Neuronal stem cell (in vitro differentiated cells): Measurements from ENCODE around the gene CCDC27.

Experiments
- DNase-seq: peaks from one replicate; pipeline ENCODE4 v3.0.0-alpha.2; 2013; ENCODE audit warnings: low spot score
- H2AFZ ChIP-seq: one replicate; pipeline ENCODE4 v1.6.1; 2013; ENCODE audit warnings: mild to moderate bottlenecking, low read length, inconsistent platforms
- H2AK5ac ChIP-seq: 2 replicates; pipeline ENCODE4 v1.6.1; 2013; ENCODE audit warnings: low read depth, mild to moderate bottlenecking, inconsistent platforms, low read length, moderate library complexity, mixed read lengths
- H2BK120ac ChIP-seq: 2 replicates; pipeline ENCODE4 v1.6.1; 2013; ENCODE audit warnings: low read depth, mild to moderate bottlenecking, inconsistent platforms, low read length, moderate library complexity, mixed read lengths
- H2BK12ac ChIP-seq: one replicate; pipeline ENCODE4 v1.6.1; 2013; ENCODE audit warnings: low read length, inconsistent platforms
- H2BK15ac ChIP-seq: 2 replicates; pipeline ENCODE4 v1.6.1; 2013; ENCODE audit warnings: mild to moderate bottlenecking, low read length, inconsistent platforms, mixed read lengths
- H2BK5ac ChIP-seq: one replicate; pipeline ENCODE4 v1.6.1; 2013; ENCODE audit warnings: inconsistent platforms, mild to moderate bottlenecking, low read length, moderate library complexity
- H3K14ac ChIP-seq: one replicate; pipeline ENCODE4 v1.6.1; 2013; ENCODE audit warnings: low read length, inconsistent platforms
- H3K18ac ChIP-seq: 2 replicates; pipeline ENCODE4 v1.6.1; 2013; ENCODE audit warnings: low read length, inconsistent platforms
- H3K23ac ChIP-seq: 2 replicates; pipeline ENCODE4 v1.6.1; 2013; ENCODE audit warnings: low read depth, mild to moderate bottlenecking, mixed read lengths, low read length, inconsistent platforms; ENCODE audit not compliant: poor library complexity
- H3K27ac ChIP-seq: replicated peaks from 3 replicates; pipeline ENCODE4 v1.5.1; 2013; ENCODE audit warnings: low read length, inconsistent platforms
- H3K27me3 ChIP-seq, 3 experiments: 2 replicates each; pipeline ENCODE4 v1.6.1; 2013; ENCODE audit warnings: low read length in 3 of 3, mild to moderate bottlenecking in 2 of 3, inconsistent platforms in 1 of 3, low read depth in 1 of 3, mixed read lengths in 1 of 3, moderate library complexity in 1 of 3; ENCODE audit not compliant: control insufficient read depth in 3 of 3, insufficient read depth in 3 of 3
- H3K36me3 ChIP-seq, 2 donors: replicated peaks in 1 of 2; 2 replicates each; pipeline ENCODE4 v1.6.1; 2013; ENCODE audit warnings: low read length in 2 of 2; ENCODE audit not compliant: control insufficient read depth in 2 of 2, insufficient read depth in 2 of 2
- H3K4ac ChIP-seq: 2 replicates; pipeline ENCODE4 v1.6.1; 2013; ENCODE audit warnings: inconsistent platforms, mild to moderate bottlenecking, low read length, moderate library complexity
- H3K4me1 ChIP-seq, 2 donors: 1 replicate in 1 of 2; 2 replicates in 1 of 2; pipeline ENCODE4 v1.6.1; 2013; ENCODE audit warnings: low read length in 2 of 2, low read depth in 1 of 2; ENCODE audit not compliant: control insufficient read depth in 2 of 2, insufficient read depth in 1 of 2
- H3K4me2 ChIP-seq: one replicate; pipeline ENCODE4 v1.6.1; 2013; ENCODE audit warnings: mild to moderate bottlenecking, low read length, inconsistent platforms; ENCODE audit not compliant: insufficient read depth, poor library complexity, severe bottlenecking
- H3K4me3 ChIP-seq, 2 donors: 2 replicates each; pipeline ENCODE4 v1.5.1; 2013; ENCODE audit warnings: low read length in 2 of 2, mild to moderate bottlenecking in 2 of 2, inconsistent platforms in 1 of 2, moderate library complexity in 1 of 2
- H3K79me1 ChIP-seq: one replicate; pipeline ENCODE4 v1.6.1; 2013; ENCODE audit warnings: low read depth, mild to moderate bottlenecking, inconsistent platforms, low read length, moderate library complexity
- H3K9ac ChIP-seq: one replicate; pipeline ENCODE4 v1.6.1; 2013; ENCODE audit warnings: mild to moderate bottlenecking, low read depth, low read length, inconsistent platforms; ENCODE audit not compliant: poor library complexity
- H3K9me3 ChIP-seq, 2 donors: replicated peaks in 1 of 2; 2 replicates each; pipeline versions ENCODE3 to v1.6.1; 2013; ENCODE audit warnings: low read length in 2 of 2, mild to moderate bottlenecking in 2 of 2, inconsistent platforms in 1 of 2, low read depth in 1 of 2, mixed read lengths in 1 of 2, moderate library complexity in 1 of 2; ENCODE audit not compliant: control insufficient read depth in 2 of 2, insufficient read depth in 1 of 2
- H4K8ac ChIP-seq: one replicate; pipeline ENCODE4 v1.6.1; 2013; ENCODE audit warnings: low read depth, mild to moderate bottlenecking, inconsistent platforms, low read length, moderate library complexity
- H4K91ac ChIP-seq: one replicate; pipeline ENCODE4 v1.6.1; 2013; ENCODE audit warnings: low read length, low read depth, mild to moderate bottlenecking, inconsistent platforms; ENCODE audit not compliant: poor library complexity
- WGBS, 2 donors: extraction: QIAGEN DNeasy Blood & Tissue Kit; methylation state at CpG; one replicate each; pipeline ENCODE4 v1.1.7; 2013; ENCODE audit warnings: missing lambda C conversion rate in 2 of 2, mixed read lengths in 1 of 2; ENCODE audit not compliant: insufficient read length in 2 of 2, insufficient replicate concordance in 1 of 2; ENCODE audit errors: extremely low coverage in 2 of 2; 5-methylcytosine and 5-hydroxymethylcytosine counted together

The CCDC27 gene

GRCh38 chr1:3767328-3767925 lies 15.2 kb downstream of the CCDC27 start:
- H3K9me3 ChIP-seq, result peaks cover 0 to 2% of the 10 kb centered on the region in 2 donors
- H3K27ac ChIP-seq, result no peak overlapping the region
- no peak overlapping the region for H3K23ac ChIP-seq
- no peak overlapping the region for H3K18ac ChIP-seq
- H2BK120ac ChIP-seq, result no peak overlapping the region
- H3K4me2 ChIP-seq, result no peak overlapping the region
- peaks cover 3% of the 10 kb centered on the region for H3K79me1 ChIP-seq
- no peak overlapping the region for H3K4me3 ChIP-seq
- H4K91ac ChIP-seq, result no peak overlapping the region
- H4K8ac ChIP-seq, result no peak overlapping the region
- H2AFZ ChIP-seq, result no peak overlapping the region
- H3K4me1 ChIP-seq, result peaks cover 5 to 15% of the 10 kb centered on the region in 2 donors
- no peak overlapping the region for H2BK15ac ChIP-seq
- no peak overlapping the region for H3K4ac ChIP-seq
- no peak overlapping the region for H3K14ac ChIP-seq
- WGBS, 2 donors, result no CpG with 5 or more reads among the region's 17 CpGs
- H2AK5ac ChIP-seq, result no peak overlapping the region
- no peak overlapping the region for H2BK5ac ChIP-seq
- H3K36me3 ChIP-seq, result no peaks in the 10 kb centered on the region
- no peak for DNase-seq
- no peak overlapping the region for H3K9ac ChIP-seq
- no peak overlapping the region for H2BK12ac ChIP-seq
- H3K27me3 ChIP-seq, result peaks cover 0 to 14% (median 10%) of the 10 kb centered on the region in 3 experiments

DNA sequence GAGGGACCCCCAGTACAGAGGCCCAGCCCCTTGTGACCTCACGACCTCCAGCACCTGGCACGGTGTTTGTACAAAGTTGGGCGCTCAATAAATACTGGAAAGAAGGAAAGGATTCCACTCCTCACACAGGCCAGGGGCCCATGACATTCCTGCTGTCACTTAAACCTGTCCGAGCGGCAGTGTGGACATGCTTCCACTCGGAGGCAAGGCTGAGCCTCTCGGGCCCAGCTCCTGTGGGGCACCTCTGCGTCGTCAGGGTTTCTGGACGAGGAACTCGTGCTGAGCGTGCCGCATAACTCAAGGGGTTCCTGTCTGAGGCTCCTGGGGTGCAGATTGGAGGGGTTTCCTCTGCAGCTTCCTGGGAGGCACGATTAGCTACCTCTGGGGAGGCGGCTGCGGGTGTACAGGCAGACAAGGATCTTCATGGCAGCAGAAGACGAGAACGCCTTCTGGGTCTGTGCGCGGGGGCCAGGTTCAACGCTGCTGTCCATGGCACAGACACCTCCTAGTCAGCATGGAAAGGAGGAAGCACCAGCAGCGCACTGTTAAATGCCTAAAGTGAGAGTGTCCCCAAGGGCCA lies 16.7 kb downstream of the CCDC27 start:
- DNase-seq, result no peak
- H4K91ac ChIP-seq, result no peak overlapping the region
- H3K18ac ChIP-seq, result peak overlapping the region; percentile 54
- H3K9me3 ChIP-seq, result peaks cover 0 to 2% of the 10 kb centered on the region in 2 donors
- H2BK15ac ChIP-seq, result no peak overlapping the region
- H3K4me2 ChIP-seq, result no peak overlapping the region
- no CpG with 5 or more reads among the region's 22 CpGs for WGBS, 2 donors
- H3K27me3 ChIP-seq, result peaks cover 0 to 10% (median 4%) of the 10 kb centered on the region in 3 experiments
- no peak overlapping the region for H3K14ac ChIP-seq
- no peak overlapping the region for H4K8ac ChIP-seq
- no peak overlapping the region for H3K4me3 ChIP-seq
- H3K36me3 ChIP-seq, result no peaks in the 10 kb centered on the region
- H3K79me1 ChIP-seq, result peaks cover 3% of the 10 kb centered on the region
- H2BK5ac ChIP-seq, result no peak overlapping the region
- no peak overlapping the region for H2AFZ ChIP-seq
- no peak overlapping the region for H2AK5ac ChIP-seq
- no peak overlapping the region for H3K4ac ChIP-seq
- peaks cover 9 to 24% of the 10 kb centered on the region in 2 donors for H3K4me1 ChIP-seq
- H3K23ac ChIP-seq, result peak overlapping the region; percentile 61
- H2BK12ac ChIP-seq, result no peak overlapping the region
- no peak overlapping the region for H3K27ac ChIP-seq
- H2BK120ac ChIP-seq, result no peak overlapping the region
- H3K9ac ChIP-seq, result no peak overlapping the region

DNA sequence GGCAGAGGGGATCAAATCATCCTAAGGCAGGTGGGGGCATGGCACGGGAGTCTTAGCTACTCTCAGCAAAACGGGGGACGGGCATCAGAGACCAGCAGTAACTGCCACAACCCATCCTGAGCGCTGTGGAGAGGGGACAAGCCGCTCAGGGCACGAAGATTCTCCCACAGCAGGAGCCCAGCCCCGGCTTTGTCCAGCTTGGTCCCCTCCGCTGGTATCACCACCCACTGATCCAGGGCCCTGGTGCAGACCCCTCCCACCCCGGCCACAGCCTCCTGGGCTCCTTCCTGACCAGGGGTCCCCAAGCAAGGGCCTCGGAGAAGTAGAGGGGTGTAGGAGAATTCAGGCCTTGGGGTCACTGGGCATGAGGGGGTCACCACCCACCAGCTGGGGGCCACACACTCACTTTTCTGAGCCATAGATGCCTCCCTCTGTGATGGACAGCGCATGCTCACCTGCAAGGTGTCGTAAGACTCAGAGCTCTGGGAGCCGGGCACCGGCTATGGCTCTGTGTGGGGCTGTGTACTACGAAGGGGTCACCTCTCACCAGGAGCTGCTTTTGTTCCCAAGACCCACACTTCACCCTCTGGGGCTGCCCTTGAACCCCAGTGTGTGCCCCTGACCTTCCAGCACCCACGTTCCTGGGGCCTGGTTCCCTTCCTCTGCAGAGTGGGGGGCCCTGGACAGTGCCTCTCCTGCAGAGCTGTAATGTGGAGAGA lies 18.0 kb downstream of the CCDC27 start:
- Histone ChIP-seq H3K4me2 (no peak overlapping the region), H3K14ac (no peak overlapping the region), H3K4me1 (peaks cover 12 to 36% of the 10 kb centered on the region in 2 donors), H4K8ac (no peak overlapping the region), H4K91ac (no peak overlapping the region), H3K9me3 (peaks cover 0 to 2% of the 10 kb centered on the region in 2 donors), H3K27ac (no peak overlapping the region), H2BK120ac (no peak overlapping the region), H2BK15ac (no peak overlapping the region), H3K79me1 (peaks cover 3% of the 10 kb centered on the region), H3K9ac (no peak overlapping the region), H3K4me3 (no peak overlapping the region), H3K27me3 (peaks cover 0 to 10% (median 1%) of the 10 kb centered on the region in 3 experiments), H3K18ac (no peak overlapping the region), H2BK12ac (no peak overlapping the region), H2AK5ac (peak overlapping the region; percentile 28), H3K4ac (no peak overlapping the region), H2AFZ (no peak overlapping the region), H3K23ac (no peak overlapping the region), H2BK5ac (no peak overlapping the region), H3K36me3 (no peaks in the 10 kb centered on the region)
- DNase-seq, result no peak
- no CpG with 5 or more reads among the region's 16 CpGs for WGBS, 2 donors
